Right lobe of liver (tissue), 4 donors: ENCODE data around the gene RARG.

ENCODE experiments used
- POLR2A ChIP-seq: fragments of 450-650 bp; IDR thresholded peaks from one replicate; pipeline ENCODE4 v1.6.1; 2017; ENCODE audit warnings: antibody characterized with exemption, mild to moderate bottlenecking
- TF ChIP-seq, protein P1 (sequence below), 4 donors: fragments of 200-600 bp in 3 of 4; fragments of 450-650 bp in 1 of 4; IDR thresholded peaks; one replicate each; pipeline versions ENCODE4 v1.5.1 to v1.8.0; 2016 to 2022; ENCODE audit warnings: antibody characterized with exemption in 4 of 4, mild to moderate bottlenecking in 2 of 4
- donor health status: DM: no; HTN: no; CAD: no.
- donor health status: DM: no; HTN: no; CAD: no.
- donor health status: DM: no; HTN: yes; CAD: no.

DNA sequence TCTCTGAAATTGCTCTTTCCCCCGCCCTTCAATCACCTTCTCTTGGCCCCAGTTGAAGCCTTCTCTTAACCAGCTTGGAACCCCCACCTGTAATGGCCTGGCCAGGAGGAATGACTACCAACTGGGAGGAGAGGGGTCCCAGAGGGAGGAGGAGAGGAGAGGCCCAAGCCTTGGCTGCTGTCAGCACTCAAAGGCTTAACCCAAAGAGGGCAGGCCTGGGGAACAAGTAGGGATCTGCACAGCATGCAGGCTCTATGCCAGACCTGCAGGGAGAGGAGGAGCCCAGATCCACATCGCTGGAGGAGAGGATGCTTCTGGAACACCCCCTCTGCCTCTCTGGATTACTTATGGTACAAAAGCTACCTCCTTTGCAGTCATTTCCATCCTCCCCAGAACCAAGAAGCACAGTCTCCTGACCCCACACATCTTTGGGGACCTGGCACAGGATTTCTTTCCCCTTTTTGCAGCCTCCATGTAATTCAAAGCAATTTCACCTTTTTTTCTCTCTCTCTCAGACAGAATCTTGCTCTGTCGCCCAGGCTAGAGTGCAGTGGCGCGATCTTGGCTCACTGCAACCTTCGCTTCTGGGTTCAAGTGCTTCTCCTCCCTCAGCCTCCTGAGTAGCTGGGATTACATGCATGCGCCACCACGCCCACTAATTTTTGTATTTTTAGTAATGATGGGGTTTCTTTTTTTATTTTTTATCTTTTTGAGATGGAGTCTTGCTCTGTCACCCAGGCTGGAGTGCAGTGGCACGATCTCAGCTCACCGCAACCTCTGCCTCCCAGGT lies 6.2 kb downstream of the RARG start:
- no peak for TF ChIP-seq POLR2A
- TF ChIP-seq, protein P1, sequence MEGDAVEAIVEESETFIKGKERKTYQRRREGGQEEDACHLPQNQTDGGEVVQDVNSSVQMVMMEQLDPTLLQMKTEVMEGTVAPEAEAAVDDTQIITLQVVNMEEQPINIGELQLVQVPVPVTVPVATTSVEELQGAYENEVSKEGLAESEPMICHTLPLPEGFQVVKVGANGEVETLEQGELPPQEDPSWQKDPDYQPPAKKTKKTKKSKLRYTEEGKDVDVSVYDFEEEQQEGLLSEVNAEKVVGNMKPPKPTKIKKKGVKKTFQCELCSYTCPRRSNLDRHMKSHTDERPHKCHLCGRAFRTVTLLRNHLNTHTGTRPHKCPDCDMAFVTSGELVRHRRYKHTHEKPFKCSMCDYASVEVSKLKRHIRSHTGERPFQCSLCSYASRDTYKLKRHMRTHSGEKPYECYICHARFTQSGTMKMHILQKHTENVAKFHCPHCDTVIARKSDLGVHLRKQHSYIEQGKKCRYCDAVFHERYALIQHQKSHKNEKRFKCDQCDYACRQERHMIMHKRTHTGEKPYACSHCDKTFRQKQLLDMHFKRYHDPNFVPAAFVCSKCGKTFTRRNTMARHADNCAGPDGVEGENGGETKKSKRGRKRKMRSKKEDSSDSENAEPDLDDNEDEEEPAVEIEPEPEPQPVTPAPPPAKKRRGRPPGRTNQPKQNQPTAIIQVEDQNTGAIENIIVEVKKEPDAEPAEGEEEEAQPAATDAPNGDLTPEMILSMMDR (IDR thresholded peaks at IDR 0.05) = no peak
